ENCODE measurements around the gene NKX6-2.
"Not testable (repeated sequence)": the region's sequence is repeated elsewhere in the genome, so short reads cannot be mapped to it uniquely, and the experiment has no call there.

The NKX6-2 gene

DNA sequence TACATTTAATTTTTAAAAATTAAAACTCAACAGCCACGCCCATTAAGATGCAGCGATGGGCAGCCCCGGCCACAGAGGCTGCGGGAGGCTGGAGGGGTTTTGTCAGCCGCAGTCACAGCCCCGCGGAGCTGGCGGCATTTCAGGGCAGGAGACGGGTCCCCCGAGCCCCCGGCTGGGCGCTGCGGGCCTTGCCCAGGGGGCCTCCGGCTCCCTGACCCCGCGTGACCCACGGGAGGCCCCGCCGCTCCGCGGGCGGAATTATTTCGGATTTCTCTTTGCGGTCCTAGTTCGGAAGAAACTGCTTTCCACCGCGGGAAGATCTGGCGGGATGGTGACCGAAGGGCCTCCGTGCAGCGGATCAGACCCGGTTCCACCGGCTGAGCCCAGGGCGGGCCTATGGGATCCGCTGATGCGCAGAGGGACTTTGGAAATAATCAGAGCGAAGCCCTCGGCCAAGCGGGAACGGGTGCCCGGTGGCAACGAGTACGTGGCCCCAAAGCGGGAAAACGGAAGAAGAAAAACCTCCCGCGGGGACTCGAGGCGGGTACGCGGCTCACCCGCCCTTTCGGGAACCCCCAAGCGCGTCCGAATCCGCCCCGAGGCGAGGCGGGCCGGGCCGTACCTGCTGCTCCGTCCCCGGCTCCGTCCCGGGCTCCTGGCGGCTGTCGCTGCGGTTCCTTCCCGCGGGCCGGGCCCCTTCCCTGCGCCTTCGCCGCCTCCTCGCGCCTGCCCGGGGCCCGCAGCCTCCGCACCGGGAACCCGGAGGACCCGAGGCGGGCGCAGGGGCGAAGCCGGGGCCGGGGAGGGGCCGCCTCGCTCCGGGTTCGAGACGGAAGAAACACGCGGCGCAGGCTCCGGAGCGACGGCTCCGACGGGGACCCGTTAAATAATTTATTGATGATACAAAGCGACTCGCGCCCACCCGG lies 1.7 kb downstream of the NKX6-2 start:
- DNase-seq (ENCODE audit: extremely low read depth in 1 of 2, low read depth in 1 of 2) = no peak

DNA sequence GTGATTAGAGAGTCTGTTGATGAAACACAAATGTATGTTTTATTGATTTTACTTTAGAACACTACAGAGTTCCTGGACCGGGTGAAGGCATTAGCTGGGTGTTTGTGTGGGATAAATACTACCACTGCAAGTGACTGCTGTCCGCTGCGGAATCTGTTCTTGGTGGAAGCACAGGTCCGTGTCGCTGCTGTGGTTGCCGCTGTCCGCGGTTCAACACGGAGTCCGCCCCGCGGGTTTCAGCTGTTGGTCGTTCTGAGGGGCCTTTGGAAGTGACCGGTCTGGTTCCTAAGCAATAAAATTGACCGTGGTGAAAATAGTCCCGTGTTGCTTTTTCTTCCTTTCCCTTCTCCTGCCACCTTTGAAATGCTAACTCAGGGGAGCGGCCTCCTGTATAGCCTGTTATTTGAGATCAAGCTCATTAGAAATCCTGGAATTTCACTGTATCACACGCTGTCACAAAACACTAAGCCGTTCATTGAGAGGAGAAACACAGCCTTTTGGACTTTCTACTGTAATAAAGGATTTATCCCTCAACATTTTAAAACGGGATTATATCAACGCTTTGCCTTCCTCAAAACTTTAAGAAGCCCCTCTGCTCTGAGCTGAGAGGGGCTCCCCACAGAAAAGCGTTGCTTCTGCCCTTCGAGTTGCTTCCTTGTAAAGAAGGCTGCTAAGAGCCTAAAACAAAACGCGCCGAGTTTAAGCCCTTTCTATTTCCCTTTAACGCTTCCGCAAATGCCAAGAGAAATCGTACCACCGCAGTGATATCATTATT lies 2.6 kb downstream of the NKX6-2 start:
- DNase-seq (ENCODE audit: extremely low read depth in 1 of 2, low read depth in 1 of 2) = no peak

DNA sequence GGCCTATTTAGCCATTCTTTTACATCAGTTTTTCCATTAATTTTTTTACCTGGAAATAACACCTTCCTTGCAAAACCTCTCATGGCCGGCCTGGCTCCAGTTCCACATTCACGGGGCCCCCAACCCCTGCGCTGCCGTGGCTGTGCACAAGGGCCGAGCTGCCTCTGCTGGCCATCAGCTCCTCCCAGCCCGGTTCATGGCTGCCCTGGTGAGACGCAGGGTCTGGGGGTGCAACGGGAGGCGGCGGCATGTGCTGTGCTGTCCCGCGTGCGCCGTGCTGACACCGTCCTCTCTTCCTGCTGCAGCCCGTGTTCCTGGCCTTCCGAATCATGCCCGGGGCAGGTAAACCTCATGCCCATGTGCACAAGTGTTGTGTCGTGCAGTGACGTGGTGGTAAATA lies 4.4 kb downstream of the NKX6-2 start:
- no peak for DNase-seq (ENCODE audit: extremely low read depth in 1 of 2, low read depth in 1 of 2)

DNA sequence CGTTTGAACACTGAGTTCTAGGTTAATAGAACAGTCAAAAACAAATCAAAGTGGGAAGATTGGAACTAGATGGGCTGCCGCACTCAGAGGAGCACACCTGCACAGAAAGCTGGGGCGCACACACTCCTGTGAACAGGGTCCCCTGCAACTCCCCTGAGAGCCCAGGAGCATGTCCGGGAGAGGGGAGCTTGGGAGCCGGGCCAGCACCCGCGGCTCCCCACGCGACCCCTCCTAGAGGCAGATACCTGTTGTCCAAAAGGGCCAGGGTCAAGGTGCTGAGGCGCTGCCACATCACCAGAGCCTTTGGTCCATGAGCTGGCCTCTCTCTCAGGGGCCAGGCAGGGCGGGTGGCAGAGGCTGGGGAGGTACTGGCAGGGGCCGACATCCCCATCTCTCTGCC lies 5.6 kb downstream of the NKX6-2 start:
- no peak for DNase-seq (ENCODE audit: extremely low read depth in 1 of 2, low read depth in 1 of 2)

DNA sequence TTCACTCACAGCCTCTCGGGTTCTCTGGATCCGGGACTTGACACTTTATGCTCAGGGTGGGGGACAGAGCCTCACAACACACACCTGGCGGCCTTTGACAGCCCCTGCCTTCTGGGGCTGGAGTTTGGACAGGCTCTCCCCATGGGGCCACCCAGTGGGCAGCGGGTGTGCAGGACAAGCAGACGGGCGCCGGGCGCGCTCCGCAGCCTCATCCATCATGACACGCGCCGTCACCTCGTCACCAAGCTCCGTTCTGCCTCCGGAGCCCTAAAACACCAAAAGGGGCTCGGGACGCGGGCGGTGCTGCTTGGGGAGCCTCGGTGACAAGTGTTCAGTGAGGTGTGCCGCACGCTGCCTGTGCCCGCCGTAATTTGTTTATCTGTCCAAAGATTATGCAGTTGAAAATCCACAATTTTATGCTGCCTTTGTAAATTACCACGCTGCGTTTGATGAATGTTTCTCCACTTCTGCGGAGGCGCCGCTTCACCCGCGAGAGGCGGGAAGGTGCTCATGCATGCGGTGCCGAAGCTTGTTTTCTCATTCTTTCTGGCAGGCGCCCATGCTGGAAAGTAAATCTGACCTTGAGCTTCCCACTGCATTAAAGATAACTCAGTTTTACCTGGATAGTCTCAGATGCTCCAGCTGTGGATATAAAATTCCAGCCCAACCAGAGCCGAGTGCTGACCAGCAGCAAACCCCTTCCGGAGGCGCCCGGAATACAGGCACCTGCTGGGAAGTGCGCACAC lies 6.2 kb downstream of the NKX6-2 start:
- DNase-seq (ENCODE audit: extremely low read depth in 1 of 2, low read depth in 1 of 2) = no peak

DNA sequence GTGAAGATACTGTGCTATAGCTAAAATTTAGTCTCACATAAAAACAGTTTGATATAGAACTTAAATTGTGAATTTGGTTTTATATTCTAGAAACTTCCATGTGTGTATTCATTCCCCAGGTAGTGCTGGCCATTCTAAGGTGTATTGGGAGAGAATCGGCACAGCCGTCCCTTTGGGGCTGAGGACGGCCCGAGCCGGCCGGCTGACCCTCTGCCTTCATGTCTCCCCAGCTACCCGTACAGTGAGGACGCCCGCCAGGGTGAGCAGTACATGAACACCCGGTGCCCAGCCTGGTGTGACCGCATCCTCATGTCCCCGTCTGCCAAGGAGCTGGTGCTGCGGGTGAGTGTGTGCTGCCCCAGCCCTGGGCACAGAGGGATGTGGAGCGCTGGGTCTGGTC lies 8.5 kb downstream of the NKX6-2 start:
- no peak for DNase-seq (ENCODE audit: extremely low read depth in 1 of 2, low read depth in 1 of 2)

DNA sequence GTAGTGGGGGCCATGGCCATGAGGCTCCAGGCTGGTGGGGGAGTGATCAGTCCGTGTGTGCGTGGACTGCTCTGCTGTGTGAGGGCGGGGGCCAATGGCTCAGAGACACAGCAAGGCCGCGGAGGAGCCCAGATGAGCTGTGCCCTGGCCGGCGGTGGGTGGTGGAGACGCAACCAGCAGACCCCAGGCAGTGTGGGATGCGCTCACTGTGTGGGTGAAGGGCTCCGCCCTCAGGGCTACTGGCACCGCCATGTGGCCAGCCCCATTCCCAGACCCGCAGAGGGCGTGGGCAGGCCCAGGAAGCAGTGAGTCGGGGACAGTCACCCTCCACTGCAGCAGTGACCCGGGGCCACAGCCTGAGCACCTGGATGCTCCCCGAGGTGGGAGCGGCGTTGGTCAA lies 9.1 kb downstream of the NKX6-2 start:
- no peak for DNase-seq (ENCODE audit: extremely low read depth in 1 of 2, low read depth in 1 of 2)

DNA sequence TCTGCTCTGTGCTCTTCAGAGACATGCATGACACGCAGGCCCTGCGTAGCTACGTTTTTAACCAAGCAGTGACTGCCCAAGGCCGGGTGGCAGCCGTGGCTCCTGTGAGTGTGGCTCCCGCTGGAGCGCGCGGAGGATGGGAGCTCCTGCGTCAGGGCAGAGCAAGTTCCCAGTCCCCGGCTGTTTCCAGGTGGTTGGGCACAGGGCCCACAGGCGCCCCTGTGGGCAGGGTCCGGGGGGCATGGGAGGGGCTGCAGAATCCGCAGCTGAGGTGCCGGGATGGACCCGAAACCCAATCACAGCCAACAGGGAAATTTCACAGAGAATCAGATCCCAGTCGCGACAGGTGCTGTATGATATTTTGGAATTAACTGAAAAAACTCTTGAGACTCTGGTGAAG lies 9.8 kb downstream of the NKX6-2 start:
- no peak for DNase-seq (ENCODE audit: extremely low read depth in 1 of 2, low read depth in 1 of 2)

DNA sequence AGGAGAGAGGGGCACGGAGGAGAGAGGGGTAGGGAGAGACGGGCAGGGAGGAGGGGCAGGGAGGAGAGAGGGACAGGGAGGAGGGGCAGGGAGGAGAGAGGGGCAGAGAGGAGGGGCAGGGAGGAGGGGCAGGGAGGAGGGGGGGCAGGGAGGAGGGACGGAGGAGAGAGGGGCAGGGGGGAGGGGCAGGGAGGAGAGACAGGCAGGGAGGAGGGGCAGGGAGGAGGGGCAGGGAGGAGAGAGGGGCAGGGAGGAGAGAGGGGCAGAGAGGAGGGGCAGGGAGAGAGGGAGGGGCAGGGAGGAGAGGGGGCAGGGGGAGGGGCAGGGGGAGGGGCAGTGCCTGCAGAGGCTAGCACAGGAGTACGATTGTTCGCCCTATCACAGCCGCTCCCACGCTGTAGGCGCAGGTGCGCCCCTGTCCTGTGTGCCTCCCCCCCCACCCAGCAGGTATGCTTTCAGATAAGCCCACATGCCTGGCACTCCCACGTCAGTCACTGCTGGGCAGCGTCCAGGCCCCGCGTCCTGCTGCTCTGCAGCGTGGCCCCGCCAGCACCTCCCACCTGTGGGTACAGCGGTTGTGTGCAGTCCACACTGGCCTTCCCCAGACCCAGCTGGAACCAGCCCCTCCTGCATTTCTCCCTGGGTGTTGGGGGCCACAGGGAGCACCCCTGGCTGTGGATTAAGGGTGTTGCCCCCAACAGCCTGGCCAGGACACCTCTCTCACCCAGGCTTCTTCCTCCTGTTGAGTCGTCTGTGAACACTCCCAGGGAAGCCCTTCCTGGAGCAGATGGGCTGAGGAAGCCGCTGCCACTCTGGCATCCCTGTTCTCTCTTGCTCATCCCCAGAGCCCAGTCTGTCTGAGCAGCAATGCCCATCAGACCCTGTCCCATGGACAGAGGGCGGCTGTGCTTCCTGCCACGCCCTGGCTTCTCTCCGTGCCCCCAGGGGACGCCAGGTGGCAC lies 10.8 kb downstream of the NKX6-2 start:
- DNase-seq (ENCODE audit: extremely low read depth in 1 of 2, low read depth in 1 of 2) = no peak

DNA sequence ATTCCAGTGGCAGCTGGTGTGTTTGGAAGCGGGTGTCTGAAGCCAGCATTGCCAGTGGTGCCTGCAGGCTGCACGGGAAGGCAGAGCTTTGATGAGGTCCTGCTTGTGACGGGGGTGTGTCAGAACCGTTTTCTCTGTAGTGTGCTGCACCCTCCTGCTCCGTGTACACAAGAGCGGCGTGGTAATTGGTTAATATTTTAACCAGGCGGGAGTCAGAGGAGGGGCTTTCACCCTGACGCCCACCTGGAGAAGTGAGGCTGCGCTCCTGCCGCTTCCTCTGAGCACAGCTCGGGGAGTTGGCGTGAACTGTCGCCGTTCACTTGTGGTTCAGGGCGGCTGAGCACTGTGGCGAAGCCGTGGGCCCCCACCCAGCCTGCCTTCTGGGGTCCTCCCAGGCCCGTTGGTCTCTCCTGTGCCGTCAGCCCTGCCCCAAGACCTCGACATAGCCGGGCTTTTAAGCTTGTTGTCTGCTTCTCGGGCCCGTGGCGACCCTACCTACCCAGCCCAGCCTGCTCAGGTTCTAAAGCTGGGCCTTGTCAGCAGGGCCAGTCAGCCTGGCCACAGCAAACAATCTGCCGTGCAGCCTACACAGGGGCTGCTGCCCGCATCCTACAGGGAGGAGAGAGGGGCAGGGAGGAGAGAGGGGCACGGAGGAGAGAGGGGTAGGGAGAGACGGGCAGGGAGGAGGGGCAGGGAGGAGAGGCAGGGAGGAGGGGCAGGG lies 11.6 kb downstream of the NKX6-2 start:
- no peak for DNase-seq (ENCODE audit: extremely low read depth in 1 of 2, low read depth in 1 of 2)

DNA sequence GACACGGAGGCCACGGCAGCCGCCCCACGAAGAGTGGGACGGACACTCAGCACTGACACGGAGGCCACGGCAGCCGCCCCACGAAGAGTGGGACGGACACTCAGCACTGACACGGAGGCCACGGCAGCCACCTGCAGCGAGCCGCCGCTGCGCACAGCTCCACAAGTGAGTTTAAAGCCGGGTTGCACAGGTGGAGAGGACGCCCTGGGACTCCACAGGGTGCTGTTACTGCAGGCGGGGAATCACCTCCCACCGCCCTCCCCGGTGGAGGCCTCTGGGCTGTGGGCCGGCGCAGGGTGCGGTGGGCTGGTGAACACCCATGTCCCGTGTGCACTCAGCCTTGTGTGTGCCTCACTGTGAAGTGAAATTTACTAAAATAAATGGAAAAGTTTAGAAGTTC lies 13.1 kb downstream of the NKX6-2 start:
- DNase-seq (ENCODE audit: extremely low read depth in 1 of 2, low read depth in 1 of 2) = not testable (repeated sequence)

DNA sequence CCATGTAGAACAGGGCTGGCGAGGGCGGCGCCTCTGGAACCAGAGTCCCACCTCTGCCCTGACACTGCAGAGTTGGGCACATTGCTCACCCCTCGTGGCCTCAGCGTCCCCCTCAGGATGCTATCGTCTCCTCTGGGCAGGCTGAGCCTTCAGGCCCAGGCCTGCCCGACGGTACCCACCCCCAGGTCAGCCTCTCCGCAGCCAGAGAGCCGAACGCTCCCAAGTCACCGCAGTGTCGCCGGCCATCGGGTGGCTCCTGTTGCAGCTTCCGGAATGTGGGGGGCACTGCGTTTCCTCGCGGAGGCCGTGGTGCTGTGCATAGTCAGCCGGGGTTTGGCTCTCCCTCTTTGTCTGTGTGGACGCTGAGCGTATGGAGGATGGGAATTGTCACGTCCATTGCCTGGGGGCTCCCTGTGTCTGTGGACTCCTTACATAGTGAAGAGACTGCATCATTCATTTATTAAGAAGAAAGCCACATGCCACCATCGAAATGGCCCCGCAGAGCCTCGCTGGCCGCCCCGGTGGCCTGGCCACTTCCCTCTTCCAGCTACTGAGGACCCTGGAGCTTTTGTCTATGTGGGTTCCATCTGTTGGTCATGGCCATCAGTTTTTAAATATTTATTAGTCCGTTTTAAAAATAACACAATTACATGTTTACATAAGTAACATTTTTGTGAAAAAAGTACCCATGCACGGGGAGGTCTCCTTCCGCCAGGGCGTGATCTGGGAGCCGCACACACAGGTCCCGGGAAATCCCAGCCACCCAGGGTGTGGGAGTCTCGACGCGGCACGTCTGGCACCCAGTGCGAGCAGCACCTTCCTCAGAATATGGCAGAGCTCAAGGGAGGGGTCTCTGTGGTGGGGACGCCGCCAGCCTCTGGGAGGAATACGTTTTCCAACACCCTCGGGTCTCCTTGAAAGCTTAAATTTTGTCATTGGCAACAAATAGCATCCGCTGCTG lies 15.6 kb downstream of the NKX6-2 start:
- no peak for DNase-seq (ENCODE audit: extremely low read depth in 1 of 2, low read depth in 1 of 2)

DNA sequence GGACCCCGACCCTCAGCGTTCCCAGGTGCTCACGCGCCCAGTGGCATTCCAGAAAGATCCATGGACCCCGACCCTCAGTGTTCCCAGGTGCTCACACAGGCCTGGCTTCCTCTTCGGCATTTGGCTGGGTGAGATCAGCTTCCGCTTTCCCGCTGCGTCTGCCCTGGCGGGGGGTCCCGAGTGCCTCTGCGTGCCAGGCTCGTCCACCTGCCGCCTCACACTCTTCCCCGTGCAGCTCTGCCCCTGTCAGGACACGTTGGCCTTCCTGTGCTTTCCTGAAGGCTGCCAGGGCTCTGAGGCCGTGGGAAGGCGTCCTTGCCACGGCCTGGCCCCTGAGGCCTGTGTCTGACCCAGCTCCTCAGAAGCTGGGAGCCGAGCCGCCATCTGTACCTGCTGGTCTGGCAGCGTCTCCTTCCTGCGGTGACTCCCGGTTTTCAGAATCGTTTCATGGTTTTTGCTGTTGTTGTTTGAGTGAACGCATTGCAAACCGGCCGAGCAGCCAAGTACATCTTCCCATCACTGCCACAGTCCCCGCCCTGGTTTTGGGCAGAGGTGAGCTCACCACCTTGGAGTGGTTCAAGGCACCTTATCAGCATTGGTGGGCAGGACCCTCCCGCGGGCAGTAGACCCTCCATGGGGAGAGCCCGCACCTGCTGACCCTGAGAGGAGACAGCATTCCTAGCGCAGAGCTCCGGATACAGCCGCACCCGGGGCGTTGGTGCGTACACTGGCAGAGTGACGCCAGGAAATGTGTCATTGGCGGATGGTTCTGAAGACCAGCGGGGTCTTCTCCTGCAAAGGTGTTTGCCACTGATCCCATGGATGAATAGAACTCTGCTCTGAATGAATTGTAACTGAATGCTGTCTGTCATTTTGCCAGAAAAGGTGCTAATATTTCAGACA lies 17.4 kb downstream of the NKX6-2 start:
- DNase-seq (ENCODE audit: extremely low read depth in 1 of 2, low read depth in 1 of 2) = no peak

DNA sequence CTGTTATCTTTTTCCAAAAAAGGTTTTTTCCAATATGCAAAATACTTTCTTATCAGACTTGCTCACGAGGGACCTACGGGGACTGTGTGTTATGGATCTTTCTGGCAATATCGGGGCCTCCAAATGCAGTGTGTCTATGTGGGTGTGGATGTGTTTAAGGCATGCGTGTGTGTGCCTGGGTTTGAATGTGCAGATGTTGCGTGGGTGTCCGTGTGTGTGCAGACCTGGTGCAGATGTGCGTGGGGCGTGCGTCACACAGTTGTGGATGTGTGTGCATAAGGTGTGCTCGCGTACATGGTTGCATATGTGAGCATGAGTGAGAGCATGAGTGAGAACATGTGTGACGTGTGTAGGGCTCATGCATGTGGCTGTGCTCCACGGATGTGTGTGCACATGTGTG lies 19.7 kb downstream of the NKX6-2 start:
- no peak for DNase-seq (ENCODE audit: extremely low read depth in 1 of 2, low read depth in 1 of 2)

DNA sequence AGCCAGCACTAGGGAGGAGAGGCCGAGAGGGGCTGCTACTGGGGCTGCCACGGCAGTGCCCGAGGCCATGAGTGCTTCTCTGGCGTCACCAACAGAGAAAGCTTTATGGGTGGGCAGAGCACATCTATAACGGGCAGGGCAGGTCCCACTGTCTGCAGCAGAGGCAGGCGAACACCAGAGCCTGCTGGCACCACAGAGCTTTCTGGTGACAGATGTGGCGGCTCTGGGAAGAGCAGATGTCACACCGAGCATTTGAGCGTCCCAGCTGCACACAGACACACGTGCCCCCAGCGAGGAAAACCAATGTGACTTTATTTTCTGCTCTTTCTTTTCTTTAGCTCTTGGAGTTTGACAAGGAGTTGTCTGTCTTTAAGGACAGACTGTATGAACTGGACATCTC lies 20.5 kb downstream of the NKX6-2 start:
- no peak for DNase-seq (ENCODE audit: extremely low read depth in 1 of 2, low read depth in 1 of 2)

DNA sequence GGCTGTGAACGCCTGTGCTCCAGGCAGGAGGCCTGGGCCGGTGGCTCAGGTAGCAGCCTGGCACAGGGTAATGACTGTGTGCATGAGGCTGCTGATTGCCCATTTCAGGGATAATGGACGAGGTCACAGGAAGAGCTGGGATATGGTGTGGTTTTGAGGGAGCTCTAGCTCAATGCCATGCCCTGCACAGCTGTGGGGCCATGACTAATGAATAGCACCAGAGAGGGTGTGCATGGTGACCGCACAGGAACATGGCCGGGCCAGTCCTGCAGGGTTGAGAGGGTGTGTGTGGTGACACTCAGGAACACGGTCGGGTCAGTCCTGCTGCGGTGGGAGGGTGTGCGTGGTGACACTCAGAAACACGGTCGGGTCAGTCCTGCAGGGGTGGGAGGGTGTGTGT lies 21.8 kb downstream of the NKX6-2 start:
- no peak for DNase-seq (ENCODE audit: extremely low read depth in 1 of 2, low read depth in 1 of 2)

DNA sequence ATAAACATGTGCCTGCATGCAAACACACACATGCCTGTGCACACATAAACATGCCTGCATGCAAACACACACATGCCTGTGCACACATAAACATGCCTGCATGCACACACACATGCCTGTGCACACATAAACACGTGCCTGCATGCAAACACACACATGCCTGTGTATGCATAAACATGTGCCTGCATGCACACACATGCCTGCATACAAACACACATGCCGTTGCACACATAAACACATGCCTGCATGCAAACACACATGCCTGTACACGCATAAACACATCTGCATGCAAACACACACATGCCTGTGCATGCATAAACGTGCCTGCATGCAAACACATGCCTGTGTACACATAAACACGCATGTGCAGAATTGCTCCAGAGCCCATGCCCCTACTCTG lies 22.4 kb downstream of the NKX6-2 start:
- no peak for DNase-seq (ENCODE audit: extremely low read depth in 1 of 2, low read depth in 1 of 2)

DNA sequence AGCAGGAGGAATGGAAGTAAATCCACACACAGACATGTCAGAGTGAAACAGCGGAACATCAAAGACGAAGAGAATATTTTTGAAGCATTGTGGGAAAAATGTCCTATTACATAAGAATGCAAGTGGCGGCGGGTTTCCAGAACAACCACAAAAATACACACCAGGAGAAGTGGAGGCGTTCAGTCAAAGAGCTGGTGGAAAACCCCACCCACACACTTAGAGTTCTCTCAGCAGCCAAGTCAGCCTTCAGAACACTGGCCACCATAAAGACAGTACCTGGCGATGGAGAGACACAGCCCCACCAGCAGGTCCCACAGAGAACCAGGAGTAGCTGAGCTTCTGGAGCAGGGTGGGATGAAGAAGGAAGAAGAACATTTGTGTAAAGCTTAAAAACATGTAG lies 23.7 kb downstream of the NKX6-2 start:
- no peak for DNase-seq (ENCODE audit: extremely low read depth in 1 of 2, low read depth in 1 of 2)
